SK-N-SH treated with all-trans-retinoic acid at 6 μM for 48 hours (cell line): ENCODE results near the gene GRM4.
A peak's percentile ranks its signal among the peaks of the same experiment; 100 is the strongest.

ENCODE experiments used
- ATAC-seq: fragments of 200-7000 bp; cut with Tn5 transposase; 3 replicates; pipeline ENCODE4 v1.9.1; 2020; ENCODE audit warnings: mild to moderate bottlenecking, moderate library complexity
- ARNTL ChIP-seq: fragments of 450-650 bp; formaldehyde crosslinking; IDR thresholded peaks from 2 replicates; pipeline ENCODE4 v1.5.0; 2020; ENCODE audit warnings: low read depth, mild to moderate bottlenecking, moderate library complexity, borderline replicate concordance
- BACH2 ChIP-seq: fragments of 250-450 bp; sonication (Bioruptor Pico); IDR thresholded peaks from 2 replicates; pipeline ENCODE4 v1.9.0; 2021; ENCODE audit warnings: mild to moderate bottlenecking, borderline replicate concordance
- CREB5 ChIP-seq: fragments of 250-450 bp; sonication (Bioruptor Pico); IDR thresholded peaks from 2 replicates; pipeline ENCODE4 v1.5.1; 2020; ENCODE audit warnings: low read depth, mild to moderate bottlenecking, moderate library complexity
- CSDC2 ChIP-seq: fragments of 250-450 bp; sonication (Bioruptor Pico); IDR thresholded peaks from 2 replicates; pipeline ENCODE4 v1.5.0; 2020; ENCODE audit warnings: mild to moderate bottlenecking, moderate library complexity
- CSRNP3 ChIP-seq: fragments of 250-450 bp; sonication (Bioruptor Pico); IDR thresholded peaks from 2 replicates; pipeline ENCODE4 v1.5.1; 2021; ENCODE audit warnings: mild to moderate bottlenecking, moderate library complexity
- ESRRG ChIP-seq: fragments of 250-450 bp; sonication (Bioruptor Pico); IDR thresholded peaks from 2 replicates; pipeline ENCODE4 v1.6.1; 2021; ENCODE audit warnings: mild to moderate bottlenecking
- GLIS3 ChIP-seq: fragments of 250-450 bp; sonication (Bioruptor Pico); IDR thresholded peaks from 2 replicates; pipeline ENCODE4 v1.5.0; 2020; ENCODE audit warnings: mild to moderate bottlenecking, moderate library complexity
- OSR1 ChIP-seq: fragments of 250-450 bp; sonication (Bioruptor Pico); IDR thresholded peaks from 2 replicates; pipeline ENCODE4 v1.8.0; 2022; ENCODE audit warnings: moderate library complexity, mild to moderate bottlenecking, inconsistent platforms
- PATZ1 ChIP-seq: fragments of 250-450 bp; sonication (Bioruptor Pico); IDR thresholded peaks from 2 replicates; pipeline ENCODE4 v1.8.0; 2020; ENCODE audit warnings: mild to moderate bottlenecking, moderate library complexity, borderline replicate concordance
- POU6F1 ChIP-seq: fragments of 250-450 bp; sonication (Bioruptor Pico); IDR thresholded peaks from 2 replicates; pipeline ENCODE4 v1.8.0; 2021; ENCODE audit warnings: low read depth, mild to moderate bottlenecking, moderate library complexity, borderline replicate concordance
- PPARA ChIP-seq: fragments of 250-450 bp; sonication (Bioruptor Pico); IDR thresholded peaks from 2 replicates; pipeline ENCODE4 v1.5.0; 2020; ENCODE audit warnings: mild to moderate bottlenecking, borderline replicate concordance
- SNAI2 ChIP-seq: fragments of 250-450 bp; sonication (Bioruptor Pico); IDR thresholded peaks from 2 replicates; pipeline ENCODE4 v1.5.0; 2020; ENCODE audit warnings: mild to moderate bottlenecking, moderate library complexity
- TCF4 ChIP-seq: fragments of 250-450 bp; sonication (Bioruptor Pico); IDR thresholded peaks from 2 replicates; pipeline ENCODE4 v1.8.0; 2021; ENCODE audit warnings: mild to moderate bottlenecking, moderate library complexity, borderline replicate concordance
- TOX ChIP-seq: fragments of 250-450 bp; sonication (Bioruptor Pico); IDR thresholded peaks from 2 replicates; pipeline ENCODE4 v1.8.0; 2021; ENCODE audit warnings: mild to moderate bottlenecking, moderate library complexity, borderline replicate concordance
- ZFP3 ChIP-seq: fragments of 250-450 bp; sonication (Bioruptor Pico); IDR thresholded peaks from 2 replicates; pipeline ENCODE4 v1.5.0; 2020; ENCODE audit warnings: mild to moderate bottlenecking, moderate library complexity
- ZFP30 ChIP-seq: fragments of 450-650 bp; formaldehyde crosslinking; IDR thresholded peaks from 2 replicates; pipeline ENCODE4 v1.5.0; 2022; ENCODE audit warnings: mild to moderate bottlenecking, moderate library complexity
- ZNF565 ChIP-seq: fragments of 450-650 bp; formaldehyde crosslinking; conservative IDR thresholded peaks from 2 replicates; pipeline ENCODE4 v1.5.0; 2020; ENCODE audit warnings: low read depth, mild to moderate bottlenecking, moderate library complexity
- ZNF70 ChIP-seq: fragments of 450-650 bp; formaldehyde crosslinking; IDR thresholded peaks from 2 replicates; pipeline ENCODE4 v1.5.0; 2020; ENCODE audit warnings: mild to moderate bottlenecking, moderate library complexity
- ZNF8 ChIP-seq: fragments of 450-650 bp; formaldehyde crosslinking; IDR thresholded peaks from 2 replicates; pipeline ENCODE4 v1.5.0; 2020; ENCODE audit warnings: mild to moderate bottlenecking, moderate library complexity

The GRM4 gene

GRCh38 chr6:34157236-34157830, 11.4 kb upstream of the GRM4 start:
- no peak for TF ChIP-seq ZNF565 (CRISPR knock-in tag)
- TF ChIP-seq CREB5 (CRISPR knock-in tag): no peak
- no peak for TF ChIP-seq SNAI2 (CRISPR knock-in tag)
- no peak for TF ChIP-seq ZNF70 (CRISPR knock-in tag)
- ATAC-seq: no peak

- TF ChIP-seq ZNF8 (CRISPR knock-in tag): no peak
- no peak for TF ChIP-seq ZNF70 (CRISPR knock-in tag)
- TF ChIP-seq OSR1 (CRISPR knock-in tag): no peak
- no peak for TF ChIP-seq BACH2
- no peak for ATAC-seq
These were observed 9.8 kb upstream of the GRM4 start for GRCh38 chr6:34155471-34156300.

GRCh38 chr6:34154668-34155447, 9.0 kb upstream of the GRM4 start:
- TF ChIP-seq GLIS3 (CRISPR knock-in tag): no peak
- no peak for TF ChIP-seq OSR1 (CRISPR knock-in tag)
- TF ChIP-seq PATZ1: no peak
- no peak for TF ChIP-seq ESRRG (CRISPR knock-in tag)
- TF ChIP-seq CSDC2 (CRISPR knock-in tag): no peak
- TF ChIP-seq POU6F1 (CRISPR knock-in tag): no peak
- TF ChIP-seq CSRNP3 (CRISPR knock-in tag): no peak
- TF ChIP-seq, all 23 proteins: peak for 0
- peak; percentile 90 for ATAC-seq

- no peak for ATAC-seq
These were observed 7.1 kb upstream of the GRM4 start for GRCh38 chr6:34152806-34153520.

GRCh38 chr6:34152042-34152524, 6.2 kb upstream of the GRM4 start:
- ATAC-seq: no peak
- TF ChIP-seq PATZ1 (no peak), ZFP30 (CRISPR knock-in tag) (no peak), CREB5 (CRISPR knock-in tag) (no peak), GLIS3 (CRISPR knock-in tag) (no peak), ZFP3 (CRISPR knock-in tag) (no peak), TOX (CRISPR knock-in tag) (no peak), BACH2 (no peak)

More at GRCh38 chr6:34152806-34153520, 7.1 kb upstream of the GRM4 start:
- TF ChIP-seq ESRRG (CRISPR knock-in tag) (no peak), OSR1 (CRISPR knock-in tag) (no peak), GLIS3 (CRISPR knock-in tag) (no peak), ZNF565 (CRISPR knock-in tag) (no peak), PPARA (CRISPR knock-in tag) (no peak), TCF4 (CRISPR knock-in tag) (no peak), ARNTL (CRISPR knock-in tag) (no peak)
